Left lung (tissue), 10 donors: ENCODE data around the gene MAGI1. TPM values are rescaled to one million over a fixed set of nuclear protein-coding genes. Genes with fewer than 3 reads are reported as not detected.

Experiments
- ATAC-seq: fragments of 200-7000 bp; cut with Tn5 transposase; one replicate; pipeline ENCODE4 v1.9.1; 2020; ENCODE audit warnings: moderate library complexity
- DNase-seq, 4 donors: peaks; one replicate each; pipeline ENCODE4 v3.0.0-alpha.2; 2013 to 2020
- H3K27ac ChIP-seq, 2 donors: fragments of 200-600 bp; sonication (generic) in 1 of 2; one replicate each; pipeline versions ENCODE4 v1.5.0 to v1.8.0; 2020 to 2021
- H3K27me3 ChIP-seq, 2 donors: fragments of 200-600 bp; sonication (generic) in 1 of 2; one replicate each; pipeline versions ENCODE4 v1.5.0 to v1.8.0; 2020 to 2021
- H3K36me3 ChIP-seq, 2 donors: fragments of 200-600 bp; sonication (generic) in 1 of 2; one replicate each; pipeline versions ENCODE4 v1.5.0 to v1.8.0; 2020 to 2021
- H3K4me1 ChIP-seq, 2 donors: fragments of 200-600 bp; one replicate each; pipeline ENCODE4 v1.8.0; 2021
- H3K4me3 ChIP-seq, 2 donors: fragments of 200-600 bp; sonication (generic) in 1 of 2; one replicate each; pipeline versions ENCODE4 v1.5.0 to v1.8.0; 2020 to 2021; ENCODE audit warnings: mild to moderate bottlenecking in 1 of 2
- H3K9me3 ChIP-seq, 2 donors: fragments of 200-600 bp; sonication (generic) in 1 of 2; one replicate each; pipeline versions ENCODE4 v1.5.0 to v1.8.0; 2020 to 2021
- CTCF ChIP-seq, 2 donors: fragments of 200-600 bp; sonication (generic) in 1 of 2; IDR thresholded peaks; one replicate each; pipeline versions ENCODE4 v1.5.0 to v1.8.0; 2021; ENCODE audit warnings: antibody characterized with exemption in 2 of 2
- intact Hi-C, 2 donors: fragments of 100-400 bp; cut with DNase I; formaldehyde crosslinking; loops; one replicate each; pipeline versions ENCODE4 v1.11.2 to v1.14.2; 2022
- polyA plus RNA-seq, 6 donors: library from polyadenylated mRNA; unstranded; fragments of 120-200 nt; gene quantifications; one replicate each; pipeline ENCODE4 v1.2.1, GENCODE V29; 2013; ENCODE audit not compliant: insufficient read length in 6 of 6
- total RNA-seq, 2 donors: library from RNA; stranded (reverse); fragmentation: NEBNext Ultra II Directional; extraction: Animal tissue kit (Norgen Biotek cat#: 25700); gene quantifications; one replicate each; pipeline ENCODE4 v1.2.1, GENCODE V29; 2021
- donor health status: DM: no; HTN: yes; CAD: no.
- donor health status: DM: no; HTN: no; CAD: no.

MAGI1 gene
- total and polyA plus RNA-seq, 8 donors = 25.4 to 32.0 (median 28.7) TPM

- no peak for TF ChIP-seq CTCF (IDR thresholded peaks at IDR 0.05)
- intact Hi-C loops = no loop called here
- ATAC-seq (no peak), DNase-seq (no peak)
- Histone ChIP-seq H3K4me1 (peaks cover 0 to 5% of the 10 kb centered on the region in 2 donors), H3K4me3 (no peak overlapping the region), H3K27ac (no peak overlapping the region), H3K27me3 (peaks cover 0 to 15% of the 10 kb centered on the region in 2 donors), H3K9me3 (no peaks in the 10 kb centered on the region), H3K36me3 (no peaks in the 10 kb centered on the region)
Measured at GRCh38 chr3:65596029-65596300, 442.8 kb downstream of the MAGI1 start.

GRCh38 chr3:65595222-65596028 lies 443.3 kb downstream of the MAGI1 start:
- DNase-seq (no peak), ATAC-seq (no peak)
- H3K27ac ChIP-seq = no peak overlapping the region
- no peaks in the 10 kb centered on the region for H3K9me3 ChIP-seq
- peaks cover 0 to 15% of the 10 kb centered on the region in 2 donors for H3K27me3 ChIP-seq
- intact Hi-C loops = no loop called here
- H3K4me3 ChIP-seq = no peak overlapping the region
- H3K4me1 ChIP-seq = peaks cover 0 to 5% of the 10 kb centered on the region in 2 donors
- TF ChIP-seq CTCF (IDR thresholded peaks at IDR 0.05) = no peak
- H3K36me3 ChIP-seq = no peaks in the 10 kb centered on the region

GRCh38 chr3:65593780-65594752 lies 444.7 kb downstream of the MAGI1 start:
- ATAC-seq = no peak
- Histone ChIP-seq H3K9me3 (no peaks in the 10 kb centered on the region), H3K36me3 (no peaks in the 10 kb centered on the region), H3K4me1 (peaks cover 0 to 5% of the 10 kb centered on the region in 2 donors), H3K4me3 (no peak overlapping the region), H3K27me3 (peaks cover 0 to 15% of the 10 kb centered on the region in 2 donors), H3K27ac (no peak overlapping the region)
- DNase-seq = no peak
- no peak for TF ChIP-seq CTCF (IDR thresholded peaks at IDR 0.05)
- intact Hi-C loops = no loop called here

DNA sequence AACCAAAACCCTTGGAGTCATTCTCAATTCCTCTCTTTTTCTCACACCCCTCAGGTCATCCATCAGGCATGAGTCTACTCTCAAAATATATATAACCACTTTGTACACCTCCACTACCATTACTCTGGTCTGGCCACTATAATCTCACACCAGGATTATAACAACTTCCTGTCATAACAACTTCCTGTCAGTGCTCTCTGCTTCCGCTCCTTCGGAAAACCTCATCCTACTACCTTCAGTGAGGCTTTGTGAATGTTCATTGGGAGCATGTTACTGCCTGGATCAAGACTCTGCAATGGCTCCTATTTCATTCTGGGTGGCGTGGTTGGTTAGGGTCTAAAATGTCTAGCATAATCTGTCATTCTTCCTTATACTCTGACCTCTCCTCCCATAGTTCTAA lies 447.4 kb downstream of the MAGI1 start:
- no peaks in the 10 kb centered on the region for H3K36me3 ChIP-seq
- DNase-seq (no peak), ATAC-seq (no peak)
- no peaks in the 10 kb centered on the region for H3K9me3 ChIP-seq
- no peaks in the 10 kb centered on the region for H3K27me3 ChIP-seq
- H3K4me1 ChIP-seq = no peaks in the 10 kb centered on the region
- no peak for TF ChIP-seq CTCF (IDR thresholded peaks at IDR 0.05)
- intact Hi-C loops = no loop called here
- no peak overlapping the region for H3K27ac ChIP-seq
- H3K4me3 ChIP-seq = no peak overlapping the region

DNA sequence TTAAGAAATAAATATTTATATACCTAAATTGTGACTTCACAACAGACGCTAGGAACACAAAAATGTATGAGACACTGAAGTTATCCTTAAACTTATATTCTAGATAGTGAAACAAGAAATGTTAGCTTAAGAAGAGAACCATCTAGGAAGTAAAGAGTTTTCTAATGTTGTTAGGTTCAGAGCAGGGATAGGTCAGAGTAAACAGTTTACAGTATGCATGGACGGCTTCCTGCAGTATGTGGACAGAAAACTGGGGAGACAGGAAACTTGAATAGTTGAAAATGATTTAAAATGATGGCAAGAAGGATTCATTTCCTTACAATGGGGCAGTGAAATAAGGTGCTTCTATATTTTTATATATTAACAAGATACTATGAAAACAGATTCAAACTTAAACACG lies 449.8 kb downstream of the MAGI1 start:
- no peak overlapping the region for H3K4me3 ChIP-seq
- H3K9me3 ChIP-seq = no peaks in the 10 kb centered on the region
- H3K27me3 ChIP-seq = no peaks in the 10 kb centered on the region
- no peak overlapping the region for H3K27ac ChIP-seq
- intact Hi-C loops = no loop called here
- TF ChIP-seq CTCF (IDR thresholded peaks at IDR 0.05) = no peak
- no peaks in the 10 kb centered on the region for H3K36me3 ChIP-seq
- DNase-seq = no peak
- H3K4me1 ChIP-seq = no peaks in the 10 kb centered on the region
- no peak for ATAC-seq
